HG02943 (cell line): ENCODE data around the gene HSPA14.
"Not testable (repeated sequence)": the region's sequence is repeated elsewhere in the genome, so short reads cannot be mapped to it uniquely, and the experiment has no call there.

ENCODE experiments used
- ATAC-seq: cut with Tn5 transposase; IDR thresholded peaks from one replicate; pipeline ENCODE4 v1.9.1; 2021; ENCODE audit warnings: mild to moderate bottlenecking, low read depth, moderate library complexity; ENCODE audit not compliant: unreplicated experiment

The HSPA14 gene

GRCh38 chr10:14879928-14880193 is 41.8 kb downstream of the HSPA14 start:
- ATAC-seq, result no peak

GRCh38 chr10:14880229-14880628 is 42.1 kb downstream of the HSPA14 start:
- no peak for ATAC-seq

- no peak for ATAC-seq
These were observed 46.0 kb downstream of the HSPA14 start for GRCh38 chr10:14884082-14884481.

- no peak for ATAC-seq
These were observed 51.2 kb downstream of the HSPA14 start for GRCh38 chr10:14889318-14889717.

- no peak for ATAC-seq
These were observed 53.0 kb downstream of the HSPA14 start for GRCh38 chr10:14891151-14891550.

GRCh38 chr10:14904316-14904732 is 66.2 kb downstream of the HSPA14 start:
- no peak for ATAC-seq

- no peak for ATAC-seq
These were observed 66.8 kb downstream of the HSPA14 start for GRCh38 chr10:14904864-14905263.

GRCh38 chr10:14905890-14906289 is 67.8 kb downstream of the HSPA14 start:
- no peak for ATAC-seq

GRCh38 chr10:14906765-14907164 is 68.7 kb downstream of the HSPA14 start:
- ATAC-seq, result no peak

GRCh38 chr10:14907591-14907990 is 69.5 kb downstream of the HSPA14 start:
- not testable (repeated sequence) for ATAC-seq

GRCh38 chr10:14909101-14909500 is 71.0 kb downstream of the HSPA14 start:
- no peak for ATAC-seq

GRCh38 chr10:14910953-14911352 is 72.8 kb downstream of the HSPA14 start:
- no peak for ATAC-seq

GRCh38 chr10:14911801-14912200 is 73.7 kb downstream of the HSPA14 start:
- no peak for ATAC-seq

- ATAC-seq, result no peak
These were observed 78.5 kb downstream of the HSPA14 start for GRCh38 chr10:14916600-14916999.

- ATAC-seq, result no peak
These were observed 79.7 kb downstream of the HSPA14 start for GRCh38 chr10:14917827-14918226.

GRCh38 chr10:14918964-14919363 is 80.9 kb downstream of the HSPA14 start:
- ATAC-seq, result no peak
